ENCODE measurements around the gene PLEKHG5. TPM values are rescaled to one million over a fixed set of nuclear protein-coding genes. Genes with fewer than 3 reads are reported as not detected.

The PLEKHG5 gene
- total RNA-seq, 4 donors from 2014 or later, result 1.2 to 2.3 (median 1.6) TPM

- Histone ChIP-seq H3K27me3 (no peaks in the 10 kb centered on the region), H3K4me3 (no peak overlapping the region), H3K27ac (no peak overlapping the region), H3K9me3 (no peaks in the 10 kb centered on the region), H3K4me1 (no peaks in the 10 kb centered on the region), H3K36me3 (no peaks in the 10 kb centered on the region)
- intact Hi-C loops (cut with DNase I; ENCODE audit: low total_unique reads), result no loop called here
- in situ Hi-C loops (cut with MboI; ENCODE audit: low sequenced_read_pairs in 4 of 4), result no loop called here
- TF ChIP-seq POLR2A (IDR thresholded peaks at IDR 0.05), result no peak
- TF ChIP-seq, protein P1, sequence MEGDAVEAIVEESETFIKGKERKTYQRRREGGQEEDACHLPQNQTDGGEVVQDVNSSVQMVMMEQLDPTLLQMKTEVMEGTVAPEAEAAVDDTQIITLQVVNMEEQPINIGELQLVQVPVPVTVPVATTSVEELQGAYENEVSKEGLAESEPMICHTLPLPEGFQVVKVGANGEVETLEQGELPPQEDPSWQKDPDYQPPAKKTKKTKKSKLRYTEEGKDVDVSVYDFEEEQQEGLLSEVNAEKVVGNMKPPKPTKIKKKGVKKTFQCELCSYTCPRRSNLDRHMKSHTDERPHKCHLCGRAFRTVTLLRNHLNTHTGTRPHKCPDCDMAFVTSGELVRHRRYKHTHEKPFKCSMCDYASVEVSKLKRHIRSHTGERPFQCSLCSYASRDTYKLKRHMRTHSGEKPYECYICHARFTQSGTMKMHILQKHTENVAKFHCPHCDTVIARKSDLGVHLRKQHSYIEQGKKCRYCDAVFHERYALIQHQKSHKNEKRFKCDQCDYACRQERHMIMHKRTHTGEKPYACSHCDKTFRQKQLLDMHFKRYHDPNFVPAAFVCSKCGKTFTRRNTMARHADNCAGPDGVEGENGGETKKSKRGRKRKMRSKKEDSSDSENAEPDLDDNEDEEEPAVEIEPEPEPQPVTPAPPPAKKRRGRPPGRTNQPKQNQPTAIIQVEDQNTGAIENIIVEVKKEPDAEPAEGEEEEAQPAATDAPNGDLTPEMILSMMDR (IDR thresholded peaks at IDR 0.05 in 4 of 5, conservative IDR thresholded peaks at IDR 0.05 in 1 of 5), result no peak
- DNase-seq, result no peak
- no peak for ATAC-seq
Observed at GRCh38 chr1:6470132-6471085, 21.1 kb downstream of the PLEKHG5 start.

DNA sequence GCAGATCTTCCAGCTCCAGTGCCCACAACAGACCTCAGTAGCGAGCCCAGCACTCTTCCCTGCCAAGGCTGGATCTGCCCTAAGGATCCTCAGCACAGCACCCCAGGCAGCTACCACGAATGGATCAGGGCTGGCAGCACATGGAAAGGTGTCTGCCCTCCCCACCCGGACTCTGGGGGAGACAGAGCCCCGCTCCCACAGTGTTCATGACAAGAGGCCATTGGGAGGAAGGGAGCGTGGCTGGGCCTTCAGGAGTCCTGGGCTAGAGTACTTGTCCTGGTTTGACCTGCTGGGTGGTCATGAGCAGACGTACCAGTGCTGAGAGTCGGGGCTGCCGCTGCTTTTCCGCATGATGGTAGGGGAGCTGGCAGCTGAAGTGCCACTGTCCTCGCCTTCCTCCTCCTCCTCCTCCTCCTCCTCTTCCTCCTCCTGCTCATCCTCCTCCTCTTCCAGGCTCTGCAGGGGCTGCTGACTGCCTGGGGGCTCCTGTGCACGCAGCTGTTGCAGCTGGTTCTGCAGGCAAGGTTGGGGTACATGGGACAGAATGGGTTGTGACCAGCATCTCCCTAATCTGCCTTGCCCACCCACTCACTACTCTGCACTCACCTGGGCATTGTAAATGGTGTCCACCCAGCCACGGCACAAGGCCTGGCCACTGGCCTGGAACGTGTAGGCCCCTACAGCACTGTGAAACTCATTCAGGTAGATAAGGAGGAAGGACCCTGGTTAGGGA is 22.6 kb downstream of the PLEKHG5 start:
- Histone ChIP-seq H3K36me3 (no peaks in the 10 kb centered on the region), H3K27me3 (no peaks in the 10 kb centered on the region)
- no peak for ATAC-seq

GRCh38 chr1:6467744-6468688 is 23.5 kb downstream of the PLEKHG5 start:
- H3K27ac ChIP-seq, result no peak overlapping the region
- H3K9me3 ChIP-seq, result no peaks in the 10 kb centered on the region
- no peak for DNase-seq
- H3K36me3 ChIP-seq, result no peaks in the 10 kb centered on the region
- H3K27me3 ChIP-seq, result no peaks in the 10 kb centered on the region
- intact Hi-C loops (cut with DNase I; ENCODE audit: low total_unique reads), result no loop called here
- H3K4me1 ChIP-seq, result no peaks in the 10 kb centered on the region
- ATAC-seq, result no peak
- no peak overlapping the region for H3K4me3 ChIP-seq
- in situ Hi-C loops (cut with MboI; ENCODE audit: low sequenced_read_pairs in 4 of 4), result no loop called here
- no peak for TF ChIP-seq POLR2A (IDR thresholded peaks at IDR 0.05)
- TF ChIP-seq, protein P1 (IDR thresholded peaks at IDR 0.05 in 4 of 5, conservative IDR thresholded peaks at IDR 0.05 in 1 of 5), result no peak

More for the DNA sequence above, 22.6 kb downstream of the PLEKHG5 start:
- Histone ChIP-seq H3K4me1 (no peaks in the 10 kb centered on the region), H3K9me3 (no peaks in the 10 kb centered on the region), H3K4me3 (no peak overlapping the region), H3K27ac (no peak overlapping the region)
- intact Hi-C loops (cut with DNase I; ENCODE audit: low total_unique reads) (no loop called here), in situ Hi-C loops (cut with MboI; ENCODE audit: low sequenced_read_pairs in 4 of 4) (no loop called here)
- no peak for TF ChIP-seq POLR2A (IDR thresholded peaks at IDR 0.05)
- TF ChIP-seq, protein P1 (IDR thresholded peaks at IDR 0.05 in 4 of 5, conservative IDR thresholded peaks at IDR 0.05 in 1 of 5), result no peak
- DNase-seq, result no peak

DNA sequence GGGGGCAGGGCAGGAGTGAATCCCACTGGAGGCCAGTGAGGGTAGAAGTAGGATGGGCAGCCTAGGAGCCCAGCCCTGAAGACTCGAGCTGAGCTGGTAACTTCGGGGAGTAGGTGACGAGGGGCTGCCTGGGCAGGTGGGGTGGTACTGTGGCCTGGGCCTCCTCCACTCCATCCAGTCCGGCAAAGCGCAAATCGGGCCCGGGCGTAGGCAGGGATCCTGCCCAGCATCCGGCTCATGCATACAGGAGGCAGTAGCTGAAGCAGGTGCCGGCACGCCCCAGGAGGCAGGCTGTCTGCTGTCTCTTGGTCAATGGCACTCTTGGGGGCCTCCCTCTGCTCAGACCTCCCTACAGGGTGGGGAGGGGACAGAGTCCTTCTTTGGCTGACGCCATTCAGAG is 24.2 kb downstream of the PLEKHG5 start:
- DNase-seq, result no peak
- no peak for ATAC-seq
- Histone ChIP-seq H3K36me3 (no peaks in the 10 kb centered on the region), H3K27ac (no peak overlapping the region), H3K9me3 (no peaks in the 10 kb centered on the region), H3K4me3 (no peak overlapping the region), H3K4me1 (no peaks in the 10 kb centered on the region), H3K27me3 (peaks cover 3 to 8% (median 5%) of the 10 kb centered on the region in 3 donors)
- TF ChIP-seq, protein P1 (IDR thresholded peaks at IDR 0.05 in 4 of 5, conservative IDR thresholded peaks at IDR 0.05 in 1 of 5), result no peak
- no peak for TF ChIP-seq POLR2A (IDR thresholded peaks at IDR 0.05)
- intact Hi-C loops (cut with DNase I; ENCODE audit: low total_unique reads), result no loop called here
- in situ Hi-C loops (cut with MboI; ENCODE audit: low sequenced_read_pairs in 4 of 4), result no loop called here
